HG03097 (cell line): ENCODE results near the gene ABO.
"Not testable (repeated sequence)": the region's sequence is repeated elsewhere in the genome, so short reads cannot be mapped to it uniquely, and the experiment has no call there.

ENCODE experiments used
- ATAC-seq: cut with Tn5 transposase; IDR thresholded peaks from one replicate; pipeline ENCODE4 v1.9.1; 2021; ENCODE audit not compliant: unreplicated experiment, low FRiP score

ABO gene

GRCh38 chr9:133248726-133249295 lies 26.2 kb downstream of the ABO start:
- ATAC-seq = no peak

GRCh38 chr9:133247632-133248031 lies 27.4 kb downstream of the ABO start:
- ATAC-seq = no peak

- no peak for ATAC-seq
Observed at GRCh38 chr9:133246991-133247390, 28.0 kb downstream of the ABO start.

GRCh38 chr9:133246562-133246961 lies 28.4 kb downstream of the ABO start:
- no peak for ATAC-seq

GRCh38 chr9:133242991-133243390 lies 32.0 kb downstream of the ABO start:
- ATAC-seq = no peak

GRCh38 chr9:133242241-133242640 lies 32.8 kb downstream of the ABO start:
- no peak for ATAC-seq

- no peak for ATAC-seq
Observed at GRCh38 chr9:133239533-133240090, 35.4 kb downstream of the ABO start.

- ATAC-seq = no peak
Observed at GRCh38 chr9:133238851-133239532, 36.0 kb downstream of the ABO start.

- no peak for ATAC-seq
Observed at GRCh38 chr9:133238272-133238850, 36.6 kb downstream of the ABO start.

- ATAC-seq = no peak
Observed at GRCh38 chr9:133237035-133237731, 37.8 kb downstream of the ABO start.

GRCh38 chr9:133236291-133237034 lies 38.5 kb downstream of the ABO start:
- not testable (repeated sequence) for ATAC-seq

- ATAC-seq = no peak
Observed at GRCh38 chr9:133235549-133236222, 39.3 kb downstream of the ABO start.

GRCh38 chr9:133234577-133235322 lies 40.3 kb downstream of the ABO start:
- ATAC-seq = no peak

- no peak for ATAC-seq
Observed at GRCh38 chr9:133233681-133234432, 41.1 kb downstream of the ABO start.

- not testable (repeated sequence) for ATAC-seq
Observed at GRCh38 chr9:133231934-133232568, 43.0 kb downstream of the ABO start.

GRCh38 chr9:133230514-133230913 lies 44.5 kb downstream of the ABO start:
- ATAC-seq = not testable (repeated sequence)

- no peak for ATAC-seq
Observed at GRCh38 chr9:133230093-133230492, 44.9 kb downstream of the ABO start.
